Thyroid gland (tissue), 4 donors: Measurements from ENCODE around the gene PCDHGC5. TPM values are rescaled to one million over a fixed set of nuclear protein-coding genes. Genes with fewer than 3 reads are reported as not detected.

Source experiments
- DNase-seq, 2 donors: peaks; one replicate each; pipeline ENCODE4 v3.0.0-alpha.2; 2019
- H3K27ac ChIP-seq, 3 donors: fragments of 200-600 bp; sonication (generic); 1 replicate in 2 of 3; 2 replicates in 1 of 3; pipeline ENCODE4 v1.5.1; 2016 to 2019; ENCODE audit warnings: mild to moderate bottlenecking in 1 of 3, moderate library complexity in 1 of 3
- H3K27me3 ChIP-seq: fragments of 200-600 bp; sonication (generic); one replicate; pipeline ENCODE4 v1.5.1; 2019
- H3K36me3 ChIP-seq, 2 donors: fragments of 200-600 bp; sonication (generic); one replicate each; pipeline ENCODE4 v1.5.1; 2016 to 2019
- H3K4me1 ChIP-seq, 2 donors: fragments of 200-600 bp; sonication (generic); one replicate each; pipeline ENCODE4 v1.5.1; 2017 to 2019
- H3K4me3 ChIP-seq, 3 donors: fragments of 200-600 bp; sonication (generic); replicated peaks in 1 of 3; 1 replicate in 2 of 3; 2 replicates in 1 of 3; pipeline ENCODE4 v1.5.1; 2016; ENCODE audit warnings: mild to moderate bottlenecking in 1 of 3
- H3K9me3 ChIP-seq: fragments of 200-600 bp; sonication (generic); one replicate; pipeline ENCODE4 v1.5.1; 2017
- POLR2A ChIP-seq, 2 donors: fragments of 450-650 bp; IDR thresholded peaks; one replicate each; pipeline ENCODE4 v1.6.1; 2017; ENCODE audit warnings: antibody characterized with exemption in 2 of 2, mild to moderate bottlenecking in 2 of 2, moderate library complexity in 1 of 2
- WGBS, 2 donors: methylation state at CpG; one replicate each; pipeline ENCODE4 v1.1.5; 2017; 5-methylcytosine and 5-hydroxymethylcytosine counted together
- intact Hi-C: fragments of 100-400 bp; cut with DNase I; formaldehyde crosslinking; loops from one replicate; pipeline ENCODE4 v1.15.1; 2023
- total RNA-seq, 4 donors: library from RNA; depleted of rRNA; stranded (reverse); fragments of >200 nt; gene quantifications; one replicate each; pipeline ENCODE4 v1.2.3, GENCODE V29; 2016
- TF ChIP-seq, protein P1 (sequence below), 6 experiments: fragments of 200-600 bp in 3 of 6; fragments of 450-650 bp in 3 of 6; sonication (generic) in 3 of 6; IDR thresholded peaks; one replicate each; pipeline ENCODE4 v1.5.1; 2016 to 2019; ENCODE audit warnings: antibody characterized with exemption in 6 of 6, mild to moderate bottlenecking in 2 of 6, inconsistent platforms in 1 of 6, moderate library complexity in 1 of 6

PCDHGC5 gene
- total RNA-seq, 4 donors from 2014 or later, result 1.8 to 3.4 (median 2.1) TPM

DNA sequence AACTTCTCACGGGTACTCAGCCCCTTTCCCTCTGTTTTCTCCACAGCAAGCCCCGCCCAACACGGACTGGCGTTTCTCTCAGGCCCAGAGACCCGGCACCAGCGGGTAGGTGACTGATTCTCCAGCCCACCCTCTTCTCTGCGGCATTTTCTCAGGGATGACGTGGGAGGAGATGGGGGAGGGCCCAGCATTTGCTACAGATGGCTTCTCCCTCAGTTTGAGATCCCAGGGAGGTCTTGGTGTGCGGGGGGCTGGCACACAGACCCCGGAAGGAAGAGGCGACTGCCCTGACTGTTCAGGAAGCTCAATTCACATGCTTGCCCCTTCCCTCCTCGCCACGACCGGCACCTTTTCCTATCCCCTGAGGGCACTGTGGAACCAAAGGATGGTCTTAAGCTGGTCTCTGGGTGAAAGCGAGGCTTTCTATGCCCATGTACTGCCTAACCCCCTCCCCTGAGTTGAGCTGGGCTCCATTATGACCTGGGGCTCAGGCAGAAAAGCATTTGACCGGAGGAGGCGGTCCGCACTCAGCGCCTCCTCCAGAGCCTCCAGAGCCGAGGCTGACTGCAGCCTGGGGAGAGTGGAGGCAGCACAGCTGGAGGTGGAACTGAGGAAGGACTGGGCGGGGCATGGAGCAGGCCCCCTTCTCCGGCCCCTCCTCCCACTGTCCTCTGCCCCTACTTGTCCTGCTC is 6.0 kb downstream of the PCDHGC5 start:
- DNase-seq, result no peak
- Histone ChIP-seq H3K9me3 (no peaks in the 10 kb centered on the region), H3K27ac (no peak overlapping the region), H3K4me1 (peaks cover 12 to 19% of the 10 kb centered on the region in 2 donors), H3K36me3 (no peaks in the 10 kb centered on the region), H3K27me3 (no peaks in the 10 kb centered on the region), H3K4me3 (no peak overlapping the region)
- 74 to 81% methylated on average over 16 to 22 of the region's 22 CpGs for WGBS, 2 donors
- no peak for TF ChIP-seq POLR2A (IDR thresholded peaks at IDR 0.05)
- TF ChIP-seq, protein P1, sequence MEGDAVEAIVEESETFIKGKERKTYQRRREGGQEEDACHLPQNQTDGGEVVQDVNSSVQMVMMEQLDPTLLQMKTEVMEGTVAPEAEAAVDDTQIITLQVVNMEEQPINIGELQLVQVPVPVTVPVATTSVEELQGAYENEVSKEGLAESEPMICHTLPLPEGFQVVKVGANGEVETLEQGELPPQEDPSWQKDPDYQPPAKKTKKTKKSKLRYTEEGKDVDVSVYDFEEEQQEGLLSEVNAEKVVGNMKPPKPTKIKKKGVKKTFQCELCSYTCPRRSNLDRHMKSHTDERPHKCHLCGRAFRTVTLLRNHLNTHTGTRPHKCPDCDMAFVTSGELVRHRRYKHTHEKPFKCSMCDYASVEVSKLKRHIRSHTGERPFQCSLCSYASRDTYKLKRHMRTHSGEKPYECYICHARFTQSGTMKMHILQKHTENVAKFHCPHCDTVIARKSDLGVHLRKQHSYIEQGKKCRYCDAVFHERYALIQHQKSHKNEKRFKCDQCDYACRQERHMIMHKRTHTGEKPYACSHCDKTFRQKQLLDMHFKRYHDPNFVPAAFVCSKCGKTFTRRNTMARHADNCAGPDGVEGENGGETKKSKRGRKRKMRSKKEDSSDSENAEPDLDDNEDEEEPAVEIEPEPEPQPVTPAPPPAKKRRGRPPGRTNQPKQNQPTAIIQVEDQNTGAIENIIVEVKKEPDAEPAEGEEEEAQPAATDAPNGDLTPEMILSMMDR (IDR thresholded peaks at IDR 0.05), result no peak
- intact Hi-C loops, result no loop called here

DNA sequence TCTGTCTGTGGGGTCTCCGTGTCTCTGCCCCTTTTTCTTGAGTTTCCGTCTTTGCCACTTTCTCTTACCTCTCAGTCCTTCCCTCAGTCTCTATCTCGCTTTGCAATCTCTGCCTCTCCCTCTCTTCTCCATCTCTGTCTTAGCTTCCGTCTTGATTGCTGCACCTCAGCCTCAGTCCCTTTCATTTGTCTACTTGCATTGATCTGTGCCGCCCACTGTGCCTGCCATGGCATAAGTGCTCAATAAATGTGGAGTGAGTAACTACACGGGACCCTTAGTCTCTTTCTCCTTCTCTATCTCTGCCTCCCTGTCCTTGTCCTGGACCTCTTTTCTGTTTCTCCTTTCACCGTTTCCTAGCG is 6.6 kb downstream of the PCDHGC5 start:
- Histone ChIP-seq H3K27me3 (no peaks in the 10 kb centered on the region), H3K27ac (no peak overlapping the region), H3K4me3 (no peak overlapping the region), H3K4me1 (peaks cover 12 to 19% of the 10 kb centered on the region in 2 donors), H3K36me3 (no peaks in the 10 kb centered on the region), H3K9me3 (no peaks in the 10 kb centered on the region)
- WGBS, 2 donors, result 92 to 95% methylated on average over 8 of the region's 8 CpGs
- DNase-seq, result no peak
- no peak for TF ChIP-seq POLR2A (IDR thresholded peaks at IDR 0.05)
- TF ChIP-seq, protein P1 (IDR thresholded peaks at IDR 0.05), result no peak
- intact Hi-C loops, result no loop called here

DNA sequence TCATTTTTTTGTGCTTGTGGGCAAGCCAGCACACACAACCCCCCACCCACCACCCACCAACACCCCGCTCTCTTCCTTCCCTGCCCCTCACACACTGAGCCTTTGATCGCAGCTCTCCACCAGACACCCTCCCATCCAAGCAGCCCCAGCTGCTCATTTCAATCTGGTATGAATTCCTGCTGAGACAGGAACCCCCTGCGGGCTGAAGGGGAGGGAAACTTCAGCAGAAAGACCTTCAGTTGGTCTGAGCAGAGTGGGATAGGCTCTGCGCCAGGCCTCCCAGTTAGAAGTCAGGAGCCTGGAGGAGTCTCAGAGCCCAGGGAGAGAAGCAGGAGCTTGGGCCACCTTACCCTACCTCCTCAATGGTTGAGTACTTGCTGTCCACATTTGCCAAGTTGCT is 7.2 kb downstream of the PCDHGC5 start:
- H3K27ac ChIP-seq, result no peak overlapping the region
- intact Hi-C loops, result no loop called here
- H3K36me3 ChIP-seq, result no peaks in the 10 kb centered on the region
- no peak for DNase-seq
- no peak overlapping the region for H3K4me3 ChIP-seq
- no peak for TF ChIP-seq POLR2A (IDR thresholded peaks at IDR 0.05)
- TF ChIP-seq, protein P1 (IDR thresholded peaks at IDR 0.05), result no peak
- H3K27me3 ChIP-seq, result no peaks in the 10 kb centered on the region
- peaks cover 9 to 16% of the 10 kb centered on the region in 2 donors for H3K4me1 ChIP-seq
- H3K9me3 ChIP-seq, result no peaks in the 10 kb centered on the region
- WGBS, 2 donors, result 85 to 86% methylated on average over 4 of the region's 4 CpGs

DNA sequence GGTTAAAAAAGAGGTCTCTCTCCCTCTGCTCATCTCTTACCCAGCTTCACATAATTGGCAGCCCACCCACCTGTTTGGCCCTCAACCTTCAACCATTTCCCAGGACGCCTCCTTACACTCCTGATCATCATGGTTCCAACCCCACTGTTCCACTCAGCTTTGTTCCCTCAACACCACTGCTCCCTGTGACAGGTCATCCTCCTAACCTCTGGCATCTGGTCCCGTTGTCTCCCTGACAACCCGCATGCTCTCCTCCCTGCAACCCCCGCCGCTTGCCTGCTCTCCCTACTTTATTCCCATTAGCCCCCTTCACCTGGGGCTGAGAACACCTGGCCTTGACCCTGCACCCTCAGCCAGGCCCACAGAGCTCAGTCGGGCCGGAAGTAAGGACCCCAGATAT is 12.9 kb downstream of the PCDHGC5 start:
- Histone ChIP-seq H3K36me3 (peaks cover 0 to 4% of the 10 kb centered on the region in 2 donors), H3K27me3 (no peaks in the 10 kb centered on the region), H3K27ac (no peak overlapping the region), H3K9me3 (no peaks in the 10 kb centered on the region), H3K4me1 (no peaks in the 10 kb centered on the region), H3K4me3 (no peak overlapping the region)
- DNase-seq, result no peak
- WGBS, 2 donors, result 81 to 86% methylated on average over 7 of the region's 7 CpGs
- intact Hi-C loops, result no loop called here
- TF ChIP-seq, protein P1 (IDR thresholded peaks at IDR 0.05), result no peak
- TF ChIP-seq POLR2A (IDR thresholded peaks at IDR 0.05), result no peak

DNA sequence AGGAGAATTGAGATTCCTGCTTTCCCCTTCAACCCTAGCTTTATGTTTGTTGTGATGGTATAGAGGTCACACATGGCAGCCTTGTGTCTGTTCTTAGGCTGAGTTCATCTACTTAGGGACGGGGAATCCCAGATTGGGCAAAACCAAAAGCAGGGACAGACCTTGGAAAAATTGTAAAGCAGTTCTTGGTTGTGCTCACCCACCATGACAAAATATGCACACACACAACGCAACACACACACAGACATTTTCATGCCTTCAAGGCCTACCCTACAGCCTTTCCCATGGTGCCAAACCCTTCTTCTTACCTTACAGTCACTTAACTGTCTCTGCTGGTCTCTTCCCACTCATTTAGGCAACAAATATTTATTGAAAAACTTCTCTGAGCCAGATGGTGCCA is 14.8 kb downstream of the PCDHGC5 start:
- Histone ChIP-seq H3K36me3 (peaks cover 0 to 4% of the 10 kb centered on the region in 2 donors), H3K27me3 (no peaks in the 10 kb centered on the region), H3K9me3 (no peaks in the 10 kb centered on the region), H3K4me3 (no peak overlapping the region), H3K4me1 (peaks cover 4 to 19% of the 10 kb centered on the region in 2 donors), H3K27ac (no peak overlapping the region)
- WGBS, 2 donors, result 93 to 98% methylated on average over 2 of the region's 2 CpGs
- intact Hi-C loops, result no loop called here
- no peak for DNase-seq
- no peak for TF ChIP-seq POLR2A (IDR thresholded peaks at IDR 0.05)
- TF ChIP-seq, protein P1 (IDR thresholded peaks at IDR 0.05), result no peak
